HL-60 (cell line): Measurements from ENCODE around the gene DOCK1.

Experiments used
- DNase-seq, 2 experiments: peaks; one replicate each; pipeline ENCODE4 v3.0.0-alpha.2; 2010 to 2020; ENCODE audit warnings: low read depth in 1 of 2, low spot score in 1 of 2
- H3K27ac ChIP-seq: fragments of 250-450 bp; sonication (Bioruptor Pico); replicated peaks from 2 replicates; pipeline ENCODE4 v1.5.1; 2020; ENCODE audit warnings: mild to moderate bottlenecking, moderate library complexity
- H3K27me3 ChIP-seq: fragments of 250-450 bp; sonication (Bioruptor Pico); 2 replicates; pipeline ENCODE4 v1.5.1; 2021; ENCODE audit warnings: mild to moderate bottlenecking, moderate library complexity; ENCODE audit not compliant: insufficient read depth, poor library complexity, severe bottlenecking
- H3K4me3 ChIP-seq: replicated peaks from 2 replicates; pipeline ENCODE4 v1.5.1; 2011; ENCODE audit warnings: mild to moderate bottlenecking, control low read depth, low read length; ENCODE audit not compliant: insufficient read depth
- GABPA ChIP-seq: IDR thresholded peaks from 2 replicates; pipeline ENCODE4 v1.6.1; 2012; ENCODE audit warnings: low read depth
- POLR2AphosphoS5 ChIP-seq: IDR thresholded peaks from 2 replicates; pipeline ENCODE4 v1.6.1; 2012; ENCODE audit warnings: low read depth
- SPI1 ChIP-seq: IDR thresholded peaks from 2 replicates; pipeline ENCODE4 v1.6.1; 2012; ENCODE audit warnings: low read depth, mild to moderate bottlenecking, borderline replicate concordance
- TF ChIP-seq, protein P1 (sequence below): IDR thresholded peaks from 2 replicates; pipeline ENCODE4 v1.6.1; 2012; ENCODE audit warnings: low read depth; ENCODE audit not compliant: insufficient replicate concordance
- TF ChIP-seq, protein P2 (sequence below): IDR thresholded peaks from one replicate; pipeline ENCODE4 v1.5.1; 2011; ENCODE audit warnings: low read length, control low read depth, inconsistent platforms; ENCODE audit not compliant: insufficient read depth

Gene DOCK1

GRCh38 chr10:127157506-127158200 lies 252.4 kb downstream of the DOCK1 start:
- no peak for DNase-seq
- TF ChIP-seq, protein P1, sequence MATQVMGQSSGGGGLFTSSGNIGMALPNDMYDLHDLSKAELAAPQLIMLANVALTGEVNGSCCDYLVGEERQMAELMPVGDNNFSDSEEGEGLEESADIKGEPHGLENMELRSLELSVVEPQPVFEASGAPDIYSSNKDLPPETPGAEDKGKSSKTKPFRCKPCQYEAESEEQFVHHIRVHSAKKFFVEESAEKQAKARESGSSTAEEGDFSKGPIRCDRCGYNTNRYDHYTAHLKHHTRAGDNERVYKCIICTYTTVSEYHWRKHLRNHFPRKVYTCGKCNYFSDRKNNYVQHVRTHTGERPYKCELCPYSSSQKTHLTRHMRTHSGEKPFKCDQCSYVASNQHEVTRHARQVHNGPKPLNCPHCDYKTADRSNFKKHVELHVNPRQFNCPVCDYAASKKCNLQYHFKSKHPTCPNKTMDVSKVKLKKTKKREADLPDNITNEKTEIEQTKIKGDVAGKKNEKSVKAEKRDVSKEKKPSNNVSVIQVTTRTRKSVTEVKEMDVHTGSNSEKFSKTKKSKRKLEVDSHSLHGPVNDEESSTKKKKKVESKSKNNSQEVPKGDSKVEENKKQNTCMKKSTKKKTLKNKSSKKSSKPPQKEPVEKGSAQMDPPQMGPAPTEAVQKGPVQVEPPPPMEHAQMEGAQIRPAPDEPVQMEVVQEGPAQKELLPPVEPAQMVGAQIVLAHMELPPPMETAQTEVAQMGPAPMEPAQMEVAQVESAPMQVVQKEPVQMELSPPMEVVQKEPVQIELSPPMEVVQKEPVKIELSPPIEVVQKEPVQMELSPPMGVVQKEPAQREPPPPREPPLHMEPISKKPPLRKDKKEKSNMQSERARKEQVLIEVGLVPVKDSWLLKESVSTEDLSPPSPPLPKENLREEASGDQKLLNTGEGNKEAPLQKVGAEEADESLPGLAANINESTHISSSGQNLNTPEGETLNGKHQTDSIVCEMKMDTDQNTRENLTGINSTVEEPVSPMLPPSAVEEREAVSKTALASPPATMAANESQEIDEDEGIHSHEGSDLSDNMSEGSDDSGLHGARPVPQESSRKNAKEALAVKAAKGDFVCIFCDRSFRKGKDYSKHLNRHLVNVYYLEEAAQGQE, result no peak
- TF ChIP-seq GABPA, result no peak
- TF ChIP-seq, protein P2, sequence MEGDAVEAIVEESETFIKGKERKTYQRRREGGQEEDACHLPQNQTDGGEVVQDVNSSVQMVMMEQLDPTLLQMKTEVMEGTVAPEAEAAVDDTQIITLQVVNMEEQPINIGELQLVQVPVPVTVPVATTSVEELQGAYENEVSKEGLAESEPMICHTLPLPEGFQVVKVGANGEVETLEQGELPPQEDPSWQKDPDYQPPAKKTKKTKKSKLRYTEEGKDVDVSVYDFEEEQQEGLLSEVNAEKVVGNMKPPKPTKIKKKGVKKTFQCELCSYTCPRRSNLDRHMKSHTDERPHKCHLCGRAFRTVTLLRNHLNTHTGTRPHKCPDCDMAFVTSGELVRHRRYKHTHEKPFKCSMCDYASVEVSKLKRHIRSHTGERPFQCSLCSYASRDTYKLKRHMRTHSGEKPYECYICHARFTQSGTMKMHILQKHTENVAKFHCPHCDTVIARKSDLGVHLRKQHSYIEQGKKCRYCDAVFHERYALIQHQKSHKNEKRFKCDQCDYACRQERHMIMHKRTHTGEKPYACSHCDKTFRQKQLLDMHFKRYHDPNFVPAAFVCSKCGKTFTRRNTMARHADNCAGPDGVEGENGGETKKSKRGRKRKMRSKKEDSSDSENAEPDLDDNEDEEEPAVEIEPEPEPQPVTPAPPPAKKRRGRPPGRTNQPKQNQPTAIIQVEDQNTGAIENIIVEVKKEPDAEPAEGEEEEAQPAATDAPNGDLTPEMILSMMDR, result no peak
- no peak for TF ChIP-seq POLR2AphosphoS5
- no peak for TF ChIP-seq SPI1
- no peak overlapping the region for H3K27ac ChIP-seq
- no peak overlapping the region for H3K4me3 ChIP-seq
- no peaks in the 10 kb centered on the region for H3K27me3 ChIP-seq

GRCh38 chr10:127158662-127159061 lies 253.4 kb downstream of the DOCK1 start:
- Histone ChIP-seq H3K4me3 (no peak overlapping the region), H3K27me3 (no peaks in the 10 kb centered on the region), H3K27ac (no peak overlapping the region)
- no peak for DNase-seq
- TF ChIP-seq, protein P1, result peak; percentile 79
- TF ChIP-seq SPI1, result no peak

DNA sequence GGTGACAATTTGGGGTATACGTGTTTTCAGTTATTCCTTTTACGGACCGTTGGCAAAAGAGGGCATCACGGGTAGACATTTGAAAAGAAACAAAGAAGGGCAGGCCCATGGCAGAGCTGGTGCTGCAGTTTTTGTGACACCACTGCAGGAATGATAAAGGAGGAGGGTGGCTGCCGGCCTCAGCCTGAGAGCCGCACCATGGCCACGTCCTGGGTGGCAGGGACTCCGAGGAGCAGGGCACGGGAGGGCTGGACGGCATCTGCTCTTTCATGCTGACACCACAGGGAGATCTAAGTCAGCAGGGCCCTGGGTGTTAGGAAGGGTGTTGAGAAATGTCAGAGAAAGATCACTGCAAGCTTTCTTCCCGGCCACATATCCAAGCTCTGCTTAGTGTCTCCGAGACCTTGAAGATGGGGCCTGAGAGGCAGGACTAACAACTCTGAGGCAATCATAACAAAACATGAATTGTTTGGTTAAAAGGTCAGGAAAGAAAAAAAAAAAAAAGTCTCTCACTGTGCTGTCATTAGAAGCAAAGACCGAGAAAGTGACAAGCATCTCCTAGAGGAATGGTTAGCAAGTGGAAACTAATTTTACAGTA lies 254.5 kb downstream of the DOCK1 start:
- Histone ChIP-seq H3K27me3 (no peaks in the 10 kb centered on the region), H3K4me3 (no peak overlapping the region), H3K27ac (no peak overlapping the region)
- no peak for TF ChIP-seq GABPA
- TF ChIP-seq POLR2AphosphoS5, result no peak
- TF ChIP-seq, protein P2, result no peak
- DNase-seq, result no peak

- Histone ChIP-seq H3K27ac (no peak overlapping the region), H3K27me3 (no peaks in the 10 kb centered on the region), H3K4me3 (no peak overlapping the region)
- no peak for DNase-seq
- TF ChIP-seq SPI1, result no peak
- TF ChIP-seq, protein P2, result no peak
- no peak for TF ChIP-seq GABPA
- TF ChIP-seq, protein P1, result no peak
- TF ChIP-seq POLR2AphosphoS5, result no peak
Measured at GRCh38 chr10:127161482-127161881, 256.3 kb downstream of the DOCK1 start.
